ENCODE results near the gene MPP4. TPM values are rescaled to one million over a fixed set of nuclear protein-coding genes. Genes with fewer than 3 reads are reported as not detected.

Gene MPP4
- total RNA-seq, 1 donor from 2014 or later = not detected

GRCh38 chr2:201638326-201638725 is 60.1 kb downstream of the MPP4 start:
- no peaks in the 10 kb centered on the region for H3K9me3 Mint-ChIP-seq (ENCODE audit: low read depth)
- H3K4me1 Mint-ChIP-seq (ENCODE audit: low read depth) = peaks cover 7% of the 10 kb centered on the region
- H3K4me3 Mint-ChIP-seq (ENCODE audit: low read depth) = no peak overlapping the region
- no peak for DNase-seq (ENCODE audit: low spot score, unreplicated experiment)
- TF ChIP-seq CTCF (IDR thresholded peaks at IDR 0.05; ENCODE audit: unreplicated experiment) = no peak
- H3K27ac Mint-ChIP-seq = no peak overlapping the region
- H3K36me3 Mint-ChIP-seq (ENCODE audit: insufficient read depth) = peaks cover 14% of the 10 kb centered on the region
- no peaks in the 10 kb centered on the region for H3K27me3 Mint-ChIP-seq

- Mint-ChIP-seq H3K36me3 (ENCODE audit: insufficient read depth) (peaks cover 22% of the 10 kb centered on the region), H3K27ac (no peak overlapping the region), H3K9me3 (ENCODE audit: low read depth) (no peaks in the 10 kb centered on the region), H3K4me3 (ENCODE audit: low read depth) (no peak overlapping the region), H3K4me1 (ENCODE audit: low read depth) (no peaks in the 10 kb centered on the region), H3K27me3 (no peaks in the 10 kb centered on the region)
- TF ChIP-seq CTCF (IDR thresholded peaks at IDR 0.05; ENCODE audit: unreplicated experiment) = no peak
- no peak for DNase-seq (ENCODE audit: low spot score, unreplicated experiment)
Measured at GRCh38 chr2:201633661-201634249, 64.7 kb downstream of the MPP4 start.

DNA sequence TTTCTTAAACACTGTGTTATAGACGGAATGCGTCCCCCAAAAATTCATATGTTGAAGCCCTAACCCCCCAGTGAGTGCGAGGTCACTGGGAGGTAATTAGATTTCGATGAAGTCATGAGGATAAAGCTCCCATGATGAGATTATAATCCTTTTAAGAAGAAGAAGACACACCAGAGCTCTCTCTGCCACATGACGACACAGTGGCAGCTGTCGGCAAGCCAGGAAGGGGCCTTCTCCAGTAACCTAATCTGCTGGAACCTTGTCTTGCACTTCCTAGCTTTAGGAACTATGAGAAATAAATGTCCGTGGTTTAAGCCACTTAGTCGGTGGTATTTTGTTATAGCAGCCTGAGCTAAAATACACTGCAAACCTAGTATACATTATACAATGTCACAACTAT is 67.4 kb downstream of the MPP4 start:
- H3K36me3 Mint-ChIP-seq (ENCODE audit: insufficient read depth) = peaks cover 18% of the 10 kb centered on the region
- H3K4me3 Mint-ChIP-seq (ENCODE audit: low read depth) = no peak overlapping the region
- TF ChIP-seq CTCF (IDR thresholded peaks at IDR 0.05; ENCODE audit: unreplicated experiment) = no peak
- no peaks in the 10 kb centered on the region for H3K4me1 Mint-ChIP-seq (ENCODE audit: low read depth)
- no peaks in the 10 kb centered on the region for H3K9me3 Mint-ChIP-seq (ENCODE audit: low read depth)
- no peak for DNase-seq (ENCODE audit: low spot score, unreplicated experiment)
- H3K27ac Mint-ChIP-seq = no peak overlapping the region
- no peaks in the 10 kb centered on the region for H3K27me3 Mint-ChIP-seq

DNA sequence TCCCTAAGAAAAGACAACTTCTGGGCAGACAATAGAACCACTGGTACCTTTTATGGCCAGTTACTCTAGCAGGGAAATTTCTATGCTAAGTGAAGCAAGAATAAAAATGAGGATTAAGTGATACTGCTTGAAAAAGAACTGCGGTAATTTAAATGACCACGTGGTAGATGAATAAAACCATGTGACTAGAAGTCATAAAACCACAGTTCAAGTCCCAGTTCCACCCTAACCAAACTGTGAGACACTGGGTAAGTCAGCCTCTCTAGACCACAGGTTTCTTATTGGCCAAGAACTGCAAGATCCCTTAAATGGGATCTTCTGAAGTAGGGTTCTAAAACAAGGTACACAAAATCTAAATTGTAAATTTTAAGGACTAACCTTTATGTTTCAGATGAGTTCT is 67.9 kb downstream of the MPP4 start:
- Mint-ChIP-seq H3K4me1 (ENCODE audit: low read depth) (no peaks in the 10 kb centered on the region), H3K27ac (no peak overlapping the region), H3K4me3 (ENCODE audit: low read depth) (no peak overlapping the region), H3K9me3 (ENCODE audit: low read depth) (no peaks in the 10 kb centered on the region), H3K36me3 (ENCODE audit: insufficient read depth) (peaks cover 18% of the 10 kb centered on the region), H3K27me3 (no peaks in the 10 kb centered on the region)
- no peak for DNase-seq (ENCODE audit: low spot score, unreplicated experiment)
- no peak for TF ChIP-seq CTCF (IDR thresholded peaks at IDR 0.05; ENCODE audit: unreplicated experiment)

DNA sequence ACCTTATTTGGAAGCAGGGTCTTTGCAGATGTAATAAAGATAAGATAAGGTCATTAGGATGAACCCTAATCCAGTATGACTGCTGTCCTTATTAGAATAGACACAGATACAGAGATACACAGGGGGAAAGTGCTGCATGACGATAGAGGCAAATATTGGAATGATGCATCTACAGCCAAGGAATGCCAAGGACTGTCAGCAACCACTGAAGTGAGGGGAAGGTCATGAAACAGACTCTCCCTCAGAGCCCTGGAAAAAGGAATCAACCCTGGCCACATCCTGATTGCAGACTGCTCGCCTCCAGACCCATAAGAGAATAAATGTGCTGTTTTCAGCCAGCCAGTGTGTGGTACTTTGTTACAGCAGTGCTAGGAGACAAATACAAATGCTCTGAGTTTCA is 69.9 kb downstream of the MPP4 start:
- Mint-ChIP-seq H3K4me1 (ENCODE audit: low read depth) (no peaks in the 10 kb centered on the region), H3K27me3 (no peaks in the 10 kb centered on the region), H3K36me3 (ENCODE audit: insufficient read depth) (peaks cover 14% of the 10 kb centered on the region), H3K9me3 (ENCODE audit: low read depth) (no peaks in the 10 kb centered on the region), H3K27ac (no peak overlapping the region), H3K4me3 (ENCODE audit: low read depth) (no peak overlapping the region)
- DNase-seq (ENCODE audit: low spot score, unreplicated experiment) = no peak
- TF ChIP-seq CTCF (IDR thresholded peaks at IDR 0.05; ENCODE audit: unreplicated experiment) = no peak
